Measurements from ENCODE around the gene PHEX.

The PHEX gene

DNA sequence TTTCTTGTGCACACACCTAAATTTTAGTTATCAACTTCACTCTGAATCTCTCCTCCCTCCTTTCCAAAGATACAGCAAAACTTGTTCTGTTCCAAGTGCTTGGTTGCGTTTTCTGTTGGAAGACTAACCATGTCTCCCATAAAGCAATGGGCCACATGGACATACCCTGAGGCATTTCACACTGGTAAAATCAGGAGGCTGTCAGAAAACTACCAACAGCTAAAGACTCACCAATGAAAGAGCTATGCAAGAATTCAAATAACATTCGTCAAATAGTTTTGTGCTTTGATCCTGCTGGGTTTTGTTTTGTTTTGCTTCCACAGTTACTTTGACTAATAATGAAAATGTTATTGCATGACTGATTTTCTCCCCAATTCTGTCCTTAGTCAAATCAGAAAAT, 46.0 kb downstream of the PHEX start:
- no peak for DNase-seq (ENCODE audit: low read depth)
- TF ChIP-seq, protein P1, sequence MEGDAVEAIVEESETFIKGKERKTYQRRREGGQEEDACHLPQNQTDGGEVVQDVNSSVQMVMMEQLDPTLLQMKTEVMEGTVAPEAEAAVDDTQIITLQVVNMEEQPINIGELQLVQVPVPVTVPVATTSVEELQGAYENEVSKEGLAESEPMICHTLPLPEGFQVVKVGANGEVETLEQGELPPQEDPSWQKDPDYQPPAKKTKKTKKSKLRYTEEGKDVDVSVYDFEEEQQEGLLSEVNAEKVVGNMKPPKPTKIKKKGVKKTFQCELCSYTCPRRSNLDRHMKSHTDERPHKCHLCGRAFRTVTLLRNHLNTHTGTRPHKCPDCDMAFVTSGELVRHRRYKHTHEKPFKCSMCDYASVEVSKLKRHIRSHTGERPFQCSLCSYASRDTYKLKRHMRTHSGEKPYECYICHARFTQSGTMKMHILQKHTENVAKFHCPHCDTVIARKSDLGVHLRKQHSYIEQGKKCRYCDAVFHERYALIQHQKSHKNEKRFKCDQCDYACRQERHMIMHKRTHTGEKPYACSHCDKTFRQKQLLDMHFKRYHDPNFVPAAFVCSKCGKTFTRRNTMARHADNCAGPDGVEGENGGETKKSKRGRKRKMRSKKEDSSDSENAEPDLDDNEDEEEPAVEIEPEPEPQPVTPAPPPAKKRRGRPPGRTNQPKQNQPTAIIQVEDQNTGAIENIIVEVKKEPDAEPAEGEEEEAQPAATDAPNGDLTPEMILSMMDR (conservative IDR thresholded peaks at IDR 0.05; ENCODE audit: low read depth, low read length) = no peak
- H3K4me3 ChIP-seq (ENCODE audit: low read depth, low read length) = no peak overlapping the region

DNA sequence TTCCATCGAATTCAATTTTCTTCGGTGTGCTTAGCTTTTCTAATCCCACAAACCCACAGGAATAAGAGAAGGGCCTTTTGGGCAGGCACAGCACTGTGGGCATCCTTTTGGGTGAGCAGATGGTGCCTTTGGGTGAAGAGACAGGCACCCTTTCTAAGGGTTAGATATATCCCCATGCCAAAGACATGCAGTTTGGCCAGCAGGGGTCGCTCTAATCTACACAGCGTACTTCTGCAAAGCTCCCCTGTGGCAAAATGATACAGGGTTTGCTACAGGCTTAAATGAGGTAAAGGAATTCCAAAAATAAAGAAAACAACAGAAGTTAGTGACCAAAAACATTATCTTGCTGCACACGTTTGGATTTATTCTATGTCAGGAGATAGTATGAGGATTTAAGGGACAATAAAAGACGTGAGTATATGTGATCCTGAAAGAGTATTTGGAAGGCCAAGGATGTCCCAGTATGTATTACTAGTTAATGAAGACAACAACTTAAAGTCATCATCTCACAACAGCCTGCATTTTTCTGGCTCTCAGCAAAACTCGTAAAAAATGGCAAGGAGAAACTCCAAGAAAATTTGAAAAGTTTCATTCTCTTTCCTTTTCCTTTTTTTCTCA, 49.5 kb downstream of the PHEX start:
- DNase-seq (ENCODE audit: low read depth) = peak; percentile 79
- TF ChIP-seq, protein P1 (conservative IDR thresholded peaks at IDR 0.05; ENCODE audit: low read depth, low read length) = peak; percentile 80
- no peak overlapping the region for H3K4me3 ChIP-seq (ENCODE audit: low read depth, low read length)

DNA sequence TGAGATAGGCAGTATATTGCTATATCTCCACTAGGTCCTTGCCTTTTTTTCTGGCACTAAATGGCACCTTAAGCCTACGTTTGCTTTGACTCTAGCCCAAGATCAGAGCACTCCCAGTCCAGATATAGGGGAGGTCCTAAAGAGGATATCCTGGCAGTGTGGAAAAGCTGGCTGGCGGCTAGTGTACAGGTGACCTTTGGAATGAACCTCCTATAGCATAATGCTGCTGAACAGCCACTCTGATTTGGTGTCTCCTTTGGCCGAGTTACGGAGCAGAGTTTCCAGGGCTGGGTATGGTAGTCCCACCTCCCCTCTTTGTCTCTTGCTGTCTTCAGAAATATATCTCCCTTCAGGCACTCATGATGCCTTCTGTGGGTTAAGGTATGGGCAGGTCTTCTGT, 53.9 kb downstream of the PHEX start:
- TF ChIP-seq, protein P1 (conservative IDR thresholded peaks at IDR 0.05; ENCODE audit: low read depth, low read length) = no peak
- H3K4me3 ChIP-seq (ENCODE audit: low read depth, low read length) = no peak overlapping the region
- DNase-seq (ENCODE audit: low read depth) = no peak

DNA sequence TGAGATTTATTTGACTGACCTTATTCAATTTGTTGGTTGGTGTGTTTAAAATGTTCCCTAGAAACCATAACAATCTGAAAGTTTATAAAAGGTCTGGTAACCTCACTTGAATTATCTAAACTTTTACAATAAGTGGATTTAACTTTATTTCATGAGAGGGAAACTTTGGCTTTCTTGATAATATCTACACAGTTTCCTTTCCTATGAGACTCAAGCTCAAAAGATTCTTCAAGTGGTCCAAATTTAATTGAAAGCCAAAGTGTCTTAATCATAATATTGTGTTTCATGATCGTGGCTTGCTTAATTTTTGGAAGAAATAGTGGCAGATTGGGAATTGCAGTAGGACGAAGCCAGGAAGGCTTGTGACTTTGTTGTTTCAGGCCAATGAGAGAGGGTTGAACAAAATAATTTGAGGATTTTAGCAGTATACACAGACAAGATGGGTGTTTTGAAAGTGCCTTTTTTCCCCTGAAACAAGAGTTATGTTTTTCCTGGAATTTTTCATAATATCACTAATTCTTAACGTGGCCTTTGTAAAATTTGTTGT, 55.0 kb downstream of the PHEX start:
- no peak for DNase-seq (ENCODE audit: low read depth)
- H3K4me3 ChIP-seq (ENCODE audit: low read depth, low read length) = no peak overlapping the region
- TF ChIP-seq, protein P1 (conservative IDR thresholded peaks at IDR 0.05; ENCODE audit: low read depth, low read length) = no peak

DNA sequence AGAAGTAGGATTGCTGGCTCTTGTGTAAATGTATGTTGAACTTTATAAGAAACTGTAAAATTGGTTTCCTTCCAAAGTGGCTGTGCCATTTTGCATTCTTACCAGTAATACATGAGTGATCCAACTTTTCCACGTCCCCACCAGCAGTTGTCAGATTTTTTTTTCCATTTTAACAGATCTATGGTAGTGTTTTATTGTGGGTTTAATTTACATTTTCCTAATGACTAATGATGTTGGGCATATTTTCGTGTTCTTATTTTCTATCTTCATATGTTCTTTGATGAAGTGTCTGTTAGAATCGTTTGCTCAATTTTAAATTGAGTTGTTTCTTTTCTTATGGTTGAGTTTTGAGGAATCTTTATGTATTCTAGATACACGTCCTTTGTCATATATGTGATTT, 56.2 kb downstream of the PHEX start:
- no peak for DNase-seq (ENCODE audit: low read depth)

DNA sequence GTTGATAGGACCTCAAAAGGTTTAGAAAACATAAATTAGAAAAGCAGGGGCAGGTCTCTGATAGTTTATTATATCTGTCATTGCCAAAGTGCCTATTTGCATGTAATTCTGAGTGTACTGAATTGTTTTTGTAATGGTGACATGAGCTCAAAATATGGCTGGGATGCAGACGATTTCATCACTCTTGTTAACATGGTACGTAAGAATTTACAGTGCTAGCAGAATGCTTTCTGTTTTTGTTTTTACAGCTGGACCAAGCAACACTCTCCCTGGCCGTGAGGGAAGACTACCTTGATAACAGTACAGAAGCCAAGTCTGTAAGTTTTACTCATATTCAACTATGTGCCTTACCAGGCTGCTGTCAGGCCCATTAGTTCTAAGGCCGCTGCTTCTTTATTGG, 58.1 kb downstream of the PHEX start:
- DNase-seq (ENCODE audit: low read depth) = peak; percentile 89
- TF ChIP-seq, protein P1 (conservative IDR thresholded peaks at IDR 0.05; ENCODE audit: low read depth, low read length) = no peak
- H3K4me3 ChIP-seq (ENCODE audit: low read depth, low read length) = no peak overlapping the region

More for the DNA sequence above, 56.2 kb downstream of the PHEX start:
- no peak overlapping the region for H3K4me3 ChIP-seq (ENCODE audit: low read depth, low read length)
- TF ChIP-seq, protein P1 (conservative IDR thresholded peaks at IDR 0.05; ENCODE audit: low read depth, low read length) = no peak

DNA sequence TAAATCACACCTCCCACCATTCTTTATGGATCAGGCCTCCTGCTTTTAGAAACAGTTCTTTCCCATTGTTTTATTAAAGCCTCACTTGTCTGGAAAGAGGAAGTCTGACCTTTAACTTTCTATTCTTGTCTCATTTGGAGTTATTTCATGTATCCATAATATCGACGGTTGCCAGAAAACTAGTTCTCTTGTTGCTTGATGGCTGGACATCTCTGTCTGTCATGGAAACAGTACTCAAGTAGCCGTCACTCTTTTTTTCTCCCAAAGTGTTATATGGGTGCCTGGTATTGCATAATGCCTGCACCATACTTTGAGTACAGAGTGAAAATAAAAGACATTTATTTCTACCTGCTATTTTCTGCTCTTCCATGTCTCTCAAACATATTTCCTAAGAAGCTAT, 61.4 kb downstream of the PHEX start:
- DNase-seq (ENCODE audit: low read depth) = no peak
- no peak overlapping the region for H3K4me3 ChIP-seq (ENCODE audit: low read depth, low read length)
- TF ChIP-seq, protein P1 (conservative IDR thresholded peaks at IDR 0.05; ENCODE audit: low read depth, low read length) = no peak
